Astrocyte of the cerebellum (primary cell): ENCODE results near the gene LRRC4C.
"Not testable (repeated sequence)": the region's sequence is repeated elsewhere in the genome, so short reads cannot be mapped to it uniquely, and the experiment has no call there.

Experiments
- DNase-seq: peaks from one replicate; pipeline ENCODE4 v3.0.0-alpha.2; 2011; ENCODE audit warnings: low read depth
- H3K4me3 ChIP-seq: 2 replicates; pipeline ENCODE4 v1.5.1; 2011; ENCODE audit warnings: mild to moderate bottlenecking, low read depth, low read length, moderate library complexity
- in situ Hi-C: cut with HindIII; loops from 2 replicates; pipeline ENCODE4 v1.10.0; 2017; ENCODE audit warnings: low sequenced_read_pairs
- TF ChIP-seq, protein P1 (sequence below): IDR thresholded peaks from 2 replicates; pipeline ENCODE4 v1.5.1; 2012; ENCODE audit warnings: low read length, low read depth, moderate library complexity, mild to moderate bottlenecking; ENCODE audit errors: missing control alignments

LRRC4C gene

DNA sequence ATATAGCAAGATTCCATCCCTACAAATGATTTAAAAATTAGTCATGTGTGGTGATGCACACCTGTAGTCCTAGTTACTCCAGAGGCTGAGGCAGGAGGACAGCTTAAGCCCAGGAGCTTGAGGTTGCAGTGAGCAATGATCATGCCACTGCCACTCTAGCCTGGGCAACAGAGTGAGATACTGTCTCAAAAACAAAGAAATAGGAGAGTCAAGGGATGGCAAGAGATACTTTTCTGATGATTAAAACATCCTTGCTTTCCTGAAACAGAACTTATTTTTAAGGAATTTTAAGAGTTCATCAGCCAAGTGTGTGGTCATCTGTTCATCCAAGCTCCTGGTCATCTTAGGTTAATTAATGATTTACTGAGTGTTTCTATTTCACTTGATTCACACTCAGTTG lies 1252.0 kb downstream of the LRRC4C start:
- H3K4me3 ChIP-seq, result no peak overlapping the region
- TF ChIP-seq, protein P1, sequence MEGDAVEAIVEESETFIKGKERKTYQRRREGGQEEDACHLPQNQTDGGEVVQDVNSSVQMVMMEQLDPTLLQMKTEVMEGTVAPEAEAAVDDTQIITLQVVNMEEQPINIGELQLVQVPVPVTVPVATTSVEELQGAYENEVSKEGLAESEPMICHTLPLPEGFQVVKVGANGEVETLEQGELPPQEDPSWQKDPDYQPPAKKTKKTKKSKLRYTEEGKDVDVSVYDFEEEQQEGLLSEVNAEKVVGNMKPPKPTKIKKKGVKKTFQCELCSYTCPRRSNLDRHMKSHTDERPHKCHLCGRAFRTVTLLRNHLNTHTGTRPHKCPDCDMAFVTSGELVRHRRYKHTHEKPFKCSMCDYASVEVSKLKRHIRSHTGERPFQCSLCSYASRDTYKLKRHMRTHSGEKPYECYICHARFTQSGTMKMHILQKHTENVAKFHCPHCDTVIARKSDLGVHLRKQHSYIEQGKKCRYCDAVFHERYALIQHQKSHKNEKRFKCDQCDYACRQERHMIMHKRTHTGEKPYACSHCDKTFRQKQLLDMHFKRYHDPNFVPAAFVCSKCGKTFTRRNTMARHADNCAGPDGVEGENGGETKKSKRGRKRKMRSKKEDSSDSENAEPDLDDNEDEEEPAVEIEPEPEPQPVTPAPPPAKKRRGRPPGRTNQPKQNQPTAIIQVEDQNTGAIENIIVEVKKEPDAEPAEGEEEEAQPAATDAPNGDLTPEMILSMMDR, result no peak
- no peak for DNase-seq
- in situ Hi-C loops, result no loop called here

DNA sequence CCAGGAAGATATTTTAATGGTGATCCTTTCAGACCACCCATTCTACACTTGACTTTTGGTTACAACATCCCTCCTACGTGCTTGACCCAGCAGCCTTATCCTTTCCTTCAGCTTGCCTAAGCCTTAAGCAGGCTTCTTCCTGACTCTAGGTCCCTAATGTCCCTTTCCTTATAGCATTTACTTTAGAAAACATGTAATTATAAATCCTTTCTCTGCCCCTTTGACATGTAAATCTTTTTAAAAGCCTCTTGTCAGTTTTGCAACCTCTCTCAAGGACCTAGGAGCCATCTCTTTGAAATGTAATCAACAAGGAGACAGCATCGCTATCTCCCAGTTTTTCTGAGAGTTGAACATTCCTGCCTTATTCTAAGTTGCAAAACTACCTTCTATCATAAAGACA lies 1255.2 kb downstream of the LRRC4C start:
- no peak for DNase-seq
- TF ChIP-seq, protein P1, result no peak
- in situ Hi-C loops, result no loop called here
- H3K4me3 ChIP-seq, result no peak overlapping the region

DNA sequence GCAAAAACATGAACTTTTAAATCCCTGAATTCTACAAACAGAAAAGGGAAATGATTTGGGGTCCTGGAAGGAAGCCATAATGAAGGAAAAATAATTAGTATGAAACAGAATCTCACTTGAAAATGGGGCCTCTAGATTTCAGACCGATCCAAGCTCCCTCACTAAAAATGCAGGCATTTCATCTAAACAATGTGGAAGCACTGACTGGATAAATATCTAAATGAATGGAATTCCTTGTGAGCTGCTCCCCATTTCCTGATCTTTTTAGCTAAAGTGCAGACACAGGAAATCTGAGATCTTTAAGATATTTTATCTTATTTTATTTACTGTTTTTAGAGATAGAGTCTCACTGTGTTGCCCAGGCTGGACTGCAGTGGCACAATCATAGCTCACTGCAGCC lies 1255.8 kb downstream of the LRRC4C start:
- TF ChIP-seq, protein P1, result no peak
- in situ Hi-C loops, result no loop called here
- DNase-seq, result no peak
- H3K4me3 ChIP-seq, result no peak overlapping the region

DNA sequence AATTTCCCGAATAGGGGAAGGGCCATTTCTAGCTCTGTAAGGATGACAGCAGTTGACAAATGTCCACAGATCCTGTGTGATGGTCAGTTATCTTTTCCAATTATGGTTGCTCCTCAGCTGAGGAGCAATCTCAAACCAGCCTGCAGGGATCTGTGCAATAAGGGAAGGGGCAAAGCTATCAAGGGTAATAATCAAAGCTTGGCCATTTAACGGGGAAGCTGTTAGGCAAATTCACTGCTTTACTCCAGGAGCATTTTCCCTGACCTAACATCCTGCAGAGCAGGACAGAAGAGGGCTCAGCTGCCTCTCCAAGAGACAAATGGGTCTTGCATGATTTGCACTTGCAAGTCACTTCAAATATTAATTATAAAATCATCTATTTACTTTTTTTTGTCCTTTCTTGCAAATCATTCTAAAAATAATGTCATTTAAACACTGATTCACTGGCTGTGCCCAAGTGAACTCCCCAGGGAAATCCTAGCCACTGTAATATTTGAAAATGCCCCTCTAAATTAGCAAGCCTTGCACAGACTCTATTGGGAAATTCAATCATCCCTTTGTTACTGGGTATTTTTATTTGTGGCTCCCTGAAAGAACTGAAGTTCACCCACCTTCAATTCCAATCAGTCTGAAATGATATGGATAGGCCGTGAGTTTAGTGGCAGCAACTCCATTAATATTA lies 1256.7 kb downstream of the LRRC4C start:
- H3K4me3 ChIP-seq, result no peak overlapping the region
- in situ Hi-C loops, result no loop called here
- DNase-seq, result no peak
- TF ChIP-seq, protein P1, result no peak

DNA sequence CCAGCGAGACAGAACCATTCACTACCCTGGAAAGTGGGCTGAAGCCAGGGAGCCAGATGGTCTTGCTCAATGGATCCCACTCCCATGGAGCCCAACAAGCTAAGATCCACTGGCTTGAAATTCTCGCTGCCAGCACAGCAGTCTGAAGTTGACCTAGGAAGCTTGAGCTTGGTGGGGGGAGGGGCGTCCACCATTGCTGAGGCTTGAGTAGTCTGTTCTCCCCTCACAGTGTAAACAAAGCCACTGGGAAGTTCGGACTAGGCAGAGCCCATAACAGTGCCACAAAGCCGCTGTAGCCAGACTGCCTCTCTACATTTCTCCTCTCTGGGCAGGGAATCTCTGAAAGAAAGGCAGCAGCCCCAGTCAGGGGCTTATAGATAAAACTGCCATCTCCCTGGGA lies 1266.9 kb downstream of the LRRC4C start:
- in situ Hi-C loops, H3K4me3 ChIP-seq, DNase-seq: not testable (repeated sequence)

DNA sequence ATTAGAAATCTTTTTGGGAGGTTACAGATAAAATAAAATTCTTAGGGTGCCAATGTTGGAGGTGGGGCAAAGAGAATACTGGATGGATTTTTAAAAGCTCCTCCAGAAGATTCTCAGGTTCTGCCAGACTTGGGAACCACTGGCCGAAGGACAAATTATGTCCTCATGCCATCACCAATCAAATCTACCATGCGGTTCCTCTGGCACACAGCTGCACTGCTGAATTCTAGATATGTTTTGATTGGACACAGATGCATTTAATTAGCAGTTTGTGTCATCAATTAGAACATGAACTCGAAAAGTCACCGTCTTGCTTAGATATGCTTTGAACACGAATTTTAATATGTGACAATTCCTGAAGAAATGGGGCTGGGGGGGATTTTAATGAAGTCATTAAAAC lies 1269.2 kb downstream of the LRRC4C start:
- TF ChIP-seq, protein P1, result no peak
- DNase-seq, result no peak
- in situ Hi-C loops, result no loop called here
- H3K4me3 ChIP-seq, result no peak overlapping the region

DNA sequence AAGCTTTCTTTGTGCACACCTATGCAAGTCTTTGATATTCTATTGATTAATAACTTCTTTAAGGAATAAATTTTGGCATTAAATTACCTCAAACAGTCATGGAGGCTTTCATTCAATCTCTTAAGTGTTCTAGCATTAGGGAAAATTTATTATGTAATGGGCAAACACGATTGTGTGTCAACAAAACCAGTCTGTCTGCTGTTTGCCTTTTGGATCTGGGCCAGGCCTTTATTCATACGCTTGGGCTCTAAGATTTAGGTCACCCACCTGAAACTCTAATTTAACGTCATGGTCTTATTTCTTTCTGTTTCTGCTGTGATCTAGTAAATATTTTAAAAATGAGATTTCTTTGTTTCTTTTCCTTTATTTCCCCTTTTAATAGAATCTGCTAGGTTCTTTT lies 1270.6 kb downstream of the LRRC4C start:
- no peak for DNase-seq
- in situ Hi-C loops, result no loop called here
- no peak overlapping the region for H3K4me3 ChIP-seq
- TF ChIP-seq, protein P1, result no peak
